ENCODE data around the gene XIRP1. TPM values are rescaled to one million over a fixed set of nuclear protein-coding genes. Genes with fewer than 3 reads are reported as not detected.

XIRP1 gene
- total RNA-seq, 1 experiment from 2014 or later: not detected

DNA sequence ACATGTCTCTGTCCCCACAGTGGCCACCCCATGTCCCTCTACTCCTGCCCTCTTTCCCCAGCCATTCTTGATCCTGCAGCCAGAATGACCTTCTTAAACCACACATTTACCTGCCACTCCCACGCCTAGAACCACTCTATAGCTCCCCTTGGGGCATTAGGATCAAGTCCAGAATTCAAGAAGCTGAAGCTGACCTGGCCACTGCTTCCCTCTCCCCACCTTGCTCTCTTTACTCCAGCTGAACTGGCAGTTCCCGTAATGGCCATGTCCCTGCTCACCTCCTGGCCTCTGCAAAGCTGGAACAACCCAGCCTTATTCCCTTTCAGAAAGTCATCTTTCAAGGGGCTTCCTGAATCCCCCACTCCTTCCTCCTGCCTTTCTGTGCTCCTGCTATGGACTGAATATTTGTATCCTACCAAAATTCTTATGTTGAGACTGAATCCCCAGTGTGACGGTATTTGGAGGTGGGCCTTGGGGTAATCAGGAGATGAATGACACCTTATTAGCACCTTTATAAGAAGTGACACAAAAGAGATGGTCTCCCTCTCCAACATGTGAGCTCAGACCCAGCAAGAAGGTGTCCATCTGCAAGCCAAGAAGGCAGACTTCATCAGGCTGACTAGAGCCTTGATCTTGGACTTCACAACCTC is 42.8 kb downstream of the XIRP1 start (continued):
- TF ChIP-seq POLR2A (IDR thresholded peaks at IDR 0.05; ENCODE audit: borderline replicate concordance, extremely low read depth, insufficient read depth, insufficient read length) (no peak), CBX3 (IDR thresholded peaks at IDR 0.05; ENCODE audit: low read depth) (no peak), EZH2 (IDR thresholded peaks at IDR 0.05) (no peak), SIN3A (IDR thresholded peaks at IDR 0.05; ENCODE audit: low read depth) (no peak), EGR1 (IDR thresholded peaks at IDR 0.05; ENCODE audit: low read depth) (no peak), ZNF274 (IDR thresholded peaks at IDR 0.05; ENCODE audit: low read depth, low read length) (no peak), RAD21 (IDR thresholded peaks at IDR 0.05; ENCODE audit: low read depth) (no peak), CEBPB (IDR thresholded peaks at IDR 0.05; ENCODE audit: low read depth) (no peak), EZH2phosphoT487 (IDR thresholded peaks at IDR 0.05; ENCODE audit: borderline replicate concordance) (no peak)
- TF ChIP-seq, protein P1, sequence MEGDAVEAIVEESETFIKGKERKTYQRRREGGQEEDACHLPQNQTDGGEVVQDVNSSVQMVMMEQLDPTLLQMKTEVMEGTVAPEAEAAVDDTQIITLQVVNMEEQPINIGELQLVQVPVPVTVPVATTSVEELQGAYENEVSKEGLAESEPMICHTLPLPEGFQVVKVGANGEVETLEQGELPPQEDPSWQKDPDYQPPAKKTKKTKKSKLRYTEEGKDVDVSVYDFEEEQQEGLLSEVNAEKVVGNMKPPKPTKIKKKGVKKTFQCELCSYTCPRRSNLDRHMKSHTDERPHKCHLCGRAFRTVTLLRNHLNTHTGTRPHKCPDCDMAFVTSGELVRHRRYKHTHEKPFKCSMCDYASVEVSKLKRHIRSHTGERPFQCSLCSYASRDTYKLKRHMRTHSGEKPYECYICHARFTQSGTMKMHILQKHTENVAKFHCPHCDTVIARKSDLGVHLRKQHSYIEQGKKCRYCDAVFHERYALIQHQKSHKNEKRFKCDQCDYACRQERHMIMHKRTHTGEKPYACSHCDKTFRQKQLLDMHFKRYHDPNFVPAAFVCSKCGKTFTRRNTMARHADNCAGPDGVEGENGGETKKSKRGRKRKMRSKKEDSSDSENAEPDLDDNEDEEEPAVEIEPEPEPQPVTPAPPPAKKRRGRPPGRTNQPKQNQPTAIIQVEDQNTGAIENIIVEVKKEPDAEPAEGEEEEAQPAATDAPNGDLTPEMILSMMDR (IDR thresholded peaks at IDR 0.05 in 2 of 3, conservative IDR thresholded peaks at IDR 0.05 in 1 of 3; ENCODE audit: borderline replicate concordance in 1 of 3, insufficient read depth in 1 of 3, low read depth in 2 of 3, low read length in 2 of 3): no peak

DNA sequence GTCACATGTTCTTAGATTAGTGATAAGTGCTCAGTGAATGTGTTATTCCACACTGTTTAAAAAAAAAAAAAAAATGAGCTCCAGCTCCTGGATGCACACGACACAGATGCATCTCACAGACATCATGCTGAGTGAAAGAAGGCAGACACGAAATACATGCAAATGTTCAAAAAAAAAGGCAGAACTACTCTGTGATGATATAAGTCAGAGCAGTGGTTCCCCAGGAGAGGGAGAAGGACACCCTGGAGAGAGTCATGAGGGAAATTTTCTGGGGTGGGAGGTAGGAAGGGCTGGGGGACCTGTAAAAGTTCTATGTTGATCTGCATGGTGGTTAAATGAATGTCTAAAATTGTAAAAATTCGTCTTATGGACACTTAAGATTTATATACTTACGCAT is 43.3 kb downstream of the XIRP1 start:
- H2AFZ ChIP-seq (ENCODE audit: low read depth, low read length, poor library complexity, severe bottlenecking): no peak overlapping the region
- peaks cover 39% of the 10 kb centered on the region; the same call in 1 of the 2 replicates for H4K20me1 ChIP-seq (ENCODE audit: insufficient read depth)
- DNase-seq (ENCODE audit: low read depth, low spot score) (no peak), ATAC-seq (no peak)
- H3K4me1 ChIP-seq (ENCODE audit: control insufficient read depth in 1 of 2, insufficient read depth in 2 of 2, low read length in 2 of 2): peaks cover 60 to 67% of the 10 kb centered on the region in 2 experiments
- no peak overlapping the region for H3K9ac ChIP-seq (ENCODE audit: low read length)
- RAD21 ChIA-PET (ENCODE audit: low non-redundant PET in 1 of 2, low total read pairs in 2 of 2, uncharacterized antibody in 2 of 2, unreplicated experiment in 2 of 2): no interaction called here
- H3K36me3 ChIP-seq (ENCODE audit: control insufficient read depth in 1 of 2, insufficient read depth in 2 of 2, low read length in 2 of 2): peaks cover 13 to 24% of the 10 kb centered on the region in 2 experiments
- CTCF ChIA-PET: no interaction called here
- no peaks in the 10 kb centered on the region for H3K9me3 ChIP-seq (ENCODE audit: control insufficient read depth in 1 of 2, insufficient read depth in 1 of 2, low read depth in 1 of 2, low read length in 2 of 2)
- no peaks in the 10 kb centered on the region for H3K9me2 ChIP-seq (ENCODE audit: insufficient read depth)
- H3K4me2 ChIP-seq (ENCODE audit: low read length): peak overlapping the region; percentile 71; the same call in 1 of the 2 replicates
- H3K4me3 ChIP-seq (replicated peaks in 1 of 2; ENCODE audit: low read depth in 1 of 2, low read length in 2 of 2): no peak overlapping the region
- H3K79me2 ChIP-seq (ENCODE audit: insufficient read depth, low read length): peaks cover 69% of the 10 kb centered on the region
- BruUV-seq (replicated peaks): no TSS peak
- intact Hi-C loops (cut with micrococcal nuclease): no loop called here
- TF ChIP-seq POLR2AphosphoS5 (IDR thresholded peaks at IDR 0.05; ENCODE audit: low read depth, low read length): no peak
- TF ChIP-seq, protein P2, sequence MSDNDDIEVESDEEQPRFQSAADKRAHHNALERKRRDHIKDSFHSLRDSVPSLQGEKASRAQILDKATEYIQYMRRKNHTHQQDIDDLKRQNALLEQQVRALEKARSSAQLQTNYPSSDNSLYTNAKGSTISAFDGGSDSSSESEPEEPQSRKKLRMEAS (IDR thresholded peaks at IDR 0.05): no peak
- POLR2A ChIA-PET: interaction anchor here (1.2 kb wide), 1 partner anchor 29 kb away, joined by 3 read pairs; no protein-coding TSS in a partner anchor
- no peaks in the 10 kb centered on the region for H3K27me3 ChIP-seq (ENCODE audit: insufficient read depth, low read length)
- no peak overlapping the region for H3K27ac ChIP-seq (ENCODE audit: low read depth, low read length)

Data from HCT116 (cell line).